ENCODE data around the gene ATP8B4. TPM values are rescaled to one million over a fixed set of nuclear protein-coding genes. Genes with fewer than 3 reads are reported as not detected.

ATP8B4 gene
- total RNA-seq, 4 donors from 2014 or later: 11.8 to 18.2 (median 13.4) TPM

GRCh38 chr15:50055750-50056157 is 63.3 kb downstream of the ATP8B4 start:
- DNase-seq (ENCODE audit: low spot score in 2 of 2): no peak
- WGBS, 2 donors: 66 to 79% methylated on average over 5 of the region's 5 CpGs

DNA sequence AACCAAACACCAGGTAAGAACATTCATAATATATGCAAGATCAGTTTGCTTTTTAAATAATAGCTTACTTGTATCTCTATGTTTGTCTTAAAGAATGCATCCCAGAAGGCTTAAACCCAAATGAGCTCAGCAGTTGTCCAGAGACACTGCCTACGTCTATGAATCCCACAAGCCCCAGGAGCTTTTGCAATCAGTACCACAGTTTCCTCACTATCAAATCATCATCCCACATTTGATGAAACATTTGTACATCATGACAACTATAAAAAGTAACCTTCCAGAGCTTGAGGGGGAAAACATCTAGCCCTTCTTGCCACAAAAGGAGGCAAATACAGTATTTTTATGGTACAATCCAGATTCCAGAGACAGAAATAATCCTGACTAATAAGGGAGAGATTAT is 63.7 kb downstream of the ATP8B4 start:
- DNase-seq (ENCODE audit: low spot score in 2 of 2): peak; percentile 16 to 60
- peak overlapping the region; percentile 50 to 94 (median 69) for H3K27ac ChIP-seq
- H3K27me3 ChIP-seq: no peaks in the 10 kb centered on the region
- H3K36me3 ChIP-seq: no peaks in the 10 kb centered on the region
- TF ChIP-seq POLR2A (IDR thresholded peaks at IDR 0.05) (no peak), EP300 (IDR thresholded peaks at IDR 0.05) (peak; percentile 41 to 89)
- TF ChIP-seq, protein P1, sequence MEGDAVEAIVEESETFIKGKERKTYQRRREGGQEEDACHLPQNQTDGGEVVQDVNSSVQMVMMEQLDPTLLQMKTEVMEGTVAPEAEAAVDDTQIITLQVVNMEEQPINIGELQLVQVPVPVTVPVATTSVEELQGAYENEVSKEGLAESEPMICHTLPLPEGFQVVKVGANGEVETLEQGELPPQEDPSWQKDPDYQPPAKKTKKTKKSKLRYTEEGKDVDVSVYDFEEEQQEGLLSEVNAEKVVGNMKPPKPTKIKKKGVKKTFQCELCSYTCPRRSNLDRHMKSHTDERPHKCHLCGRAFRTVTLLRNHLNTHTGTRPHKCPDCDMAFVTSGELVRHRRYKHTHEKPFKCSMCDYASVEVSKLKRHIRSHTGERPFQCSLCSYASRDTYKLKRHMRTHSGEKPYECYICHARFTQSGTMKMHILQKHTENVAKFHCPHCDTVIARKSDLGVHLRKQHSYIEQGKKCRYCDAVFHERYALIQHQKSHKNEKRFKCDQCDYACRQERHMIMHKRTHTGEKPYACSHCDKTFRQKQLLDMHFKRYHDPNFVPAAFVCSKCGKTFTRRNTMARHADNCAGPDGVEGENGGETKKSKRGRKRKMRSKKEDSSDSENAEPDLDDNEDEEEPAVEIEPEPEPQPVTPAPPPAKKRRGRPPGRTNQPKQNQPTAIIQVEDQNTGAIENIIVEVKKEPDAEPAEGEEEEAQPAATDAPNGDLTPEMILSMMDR (IDR thresholded peaks at IDR 0.05): no peak
- 4 to 11% methylated on average over 1 of the region's 1 CpG for WGBS, 2 donors
- H3K4me1 ChIP-seq: peaks cover 0 to 60% (median 9%) of the 10 kb centered on the region in 4 donors
- H3K9me3 ChIP-seq: no peaks in the 10 kb centered on the region
- peak overlapping the region in 1 of 4 donors; percentile 8 for H3K4me3 ChIP-seq

More at GRCh38 chr15:50055750-50056157, 63.3 kb downstream of the ATP8B4 start:
- H3K27ac ChIP-seq: peak overlapping the region; percentile 50 to 94 (median 69)
- H3K4me3 ChIP-seq: no peak overlapping the region
- no peaks in the 10 kb centered on the region for H3K27me3 ChIP-seq
- H3K36me3 ChIP-seq: no peaks in the 10 kb centered on the region
- TF ChIP-seq POLR2A (IDR thresholded peaks at IDR 0.05) (no peak), EP300 (IDR thresholded peaks at IDR 0.05) (no peak)
- TF ChIP-seq, protein P1 (IDR thresholded peaks at IDR 0.05): no peak
- H3K9me3 ChIP-seq: no peaks in the 10 kb centered on the region
- peaks cover 0 to 62% (median 9%) of the 10 kb centered on the region in 4 donors for H3K4me1 ChIP-seq

GRCh38 chr15:50053055-50053856 is 65.8 kb downstream of the ATP8B4 start:
- H3K9me3 ChIP-seq: no peaks in the 10 kb centered on the region
- TF ChIP-seq EP300 (IDR thresholded peaks at IDR 0.05) (no peak), POLR2A (IDR thresholded peaks at IDR 0.05) (no peak)
- TF ChIP-seq, protein P1 (IDR thresholded peaks at IDR 0.05): no peak
- peak overlapping the region in 2 of 4 donors; percentile 58 to 62 for H3K27ac ChIP-seq
- DNase-seq (ENCODE audit: low spot score in 2 of 2): no peak
- no peak overlapping the region for H3K4me3 ChIP-seq
- H3K36me3 ChIP-seq: no peaks in the 10 kb centered on the region
- no peaks in the 10 kb centered on the region for H3K27me3 ChIP-seq
- WGBS, 2 donors: 66 to 69% methylated on average over 3 of the region's 3 CpGs
- peaks cover 0 to 47% (median 9%) of the 10 kb centered on the region in 4 donors for H3K4me1 ChIP-seq

- H3K27ac ChIP-seq: peak overlapping the region in 2 of 4 donors; percentile 58 to 62
Measured at GRCh38 chr15:50051811-50052419, 67.1 kb downstream of the ATP8B4 start.

More at GRCh38 chr15:50051811-50052419, 67.1 kb downstream of the ATP8B4 start:
- peak; percentile 27 to 88 for DNase-seq (ENCODE audit: low spot score in 2 of 2)
- WGBS, 2 donors: 20 to 31% methylated on average over 3 of the region's 3 CpGs
- H3K36me3 ChIP-seq: no peaks in the 10 kb centered on the region
- TF ChIP-seq EP300 (IDR thresholded peaks at IDR 0.05) (peak in 1 of 2 donors; percentile 55), POLR2A (IDR thresholded peaks at IDR 0.05) (no peak)
- TF ChIP-seq, protein P1 (IDR thresholded peaks at IDR 0.05): peak; percentile 35 to 76 (median 68)
- no peak overlapping the region for H3K4me3 ChIP-seq
- no peaks in the 10 kb centered on the region for H3K9me3 ChIP-seq
- peaks cover 0 to 36% (median 9%) of the 10 kb centered on the region in 4 donors for H3K4me1 ChIP-seq
- H3K27me3 ChIP-seq: no peaks in the 10 kb centered on the region

Data from tibial nerve (tissue), 4 donors.